HG03342 (cell line): Measurements from ENCODE around the gene EMC8.

Source experiments
- ATAC-seq: cut with Tn5 transposase; IDR thresholded peaks from one replicate; pipeline ENCODE4 v1.9.1; 2021; ENCODE audit warnings: mild to moderate bottlenecking, moderate library complexity; ENCODE audit not compliant: unreplicated experiment

Gene EMC8

GRCh38 chr16:85759136-85759535, 40.2 kb downstream of the EMC8 start:
- no peak for ATAC-seq

GRCh38 chr16:85757341-85757822, 42.0 kb downstream of the EMC8 start:
- ATAC-seq: peak; percentile 28

- peak; percentile 49 for ATAC-seq
Observed at GRCh38 chr16:85755929-85756768, 43.2 kb downstream of the EMC8 start.

GRCh38 chr16:85754413-85754812, 44.9 kb downstream of the EMC8 start:
- no peak for ATAC-seq

GRCh38 chr16:85753976-85754375, 45.4 kb downstream of the EMC8 start:
- ATAC-seq: no peak

- no peak for ATAC-seq
Observed at GRCh38 chr16:85753559-85753958, 45.8 kb downstream of the EMC8 start.

GRCh38 chr16:85752511-85753420, 46.6 kb downstream of the EMC8 start:
- no peak for ATAC-seq

GRCh38 chr16:85751698-85752501, 47.4 kb downstream of the EMC8 start:
- no peak for ATAC-seq

- peak; percentile 41 for ATAC-seq
Observed at GRCh38 chr16:85750827-85751697, 48.3 kb downstream of the EMC8 start, which contains the start of gene C16orf74. TSS of gene C16orf74 (minus strand) at chr16:85751096. CDS start at chr16:85735217, 15,879 bp downstream.

- ATAC-seq: no peak
Observed at GRCh38 chr16:85750146-85750826, 49.1 kb downstream of the EMC8 start.

GRCh38 chr16:85749771-85750145, 49.6 kb downstream of the EMC8 start:
- ATAC-seq: no peak

GRCh38 chr16:85746460-85747215, 52.7 kb downstream of the EMC8 start:
- ATAC-seq: no peak

- ATAC-seq: no peak
Observed at GRCh38 chr16:85738923-85739715, 60.2 kb downstream of the EMC8 start.

GRCh38 chr16:85736921-85737320, 62.4 kb downstream of the EMC8 start:
- no peak for ATAC-seq

GRCh38 chr16:85735946-85736345, 63.4 kb downstream of the EMC8 start:
- no peak for ATAC-seq

- ATAC-seq: peak; percentile 79
Observed at GRCh38 chr16:85735225-85735635, 64.1 kb downstream of the EMC8 start.

GRCh38 chr16:85734311-85735017, 64.9 kb downstream of the EMC8 start:
- no peak for ATAC-seq
